Coronary artery (tissue), 2 donors: Measurements from ENCODE around the gene SHF.

Source experiments
- DNase-seq: peaks from one replicate; pipeline ENCODE4 v3.0.0-alpha.2; 2017; ENCODE audit warnings: low spot score
- H3K27ac ChIP-seq, 2 donors: fragments of 200-600 bp; sonication (generic); one replicate each; pipeline ENCODE4 v1.5.1; 2016 to 2019
- H3K4me3 ChIP-seq: fragments of 200-600 bp; sonication (generic); 2 replicates; pipeline ENCODE4 v1.5.1; 2016; ENCODE audit warnings: mild to moderate bottlenecking, moderate library complexity
- TF ChIP-seq, protein P1 (sequence below): fragments of 200-600 bp; sonication (generic); IDR thresholded peaks from one replicate; pipeline ENCODE4 v1.5.1; 2019; ENCODE audit warnings: antibody characterized with exemption

The SHF gene

DNA sequence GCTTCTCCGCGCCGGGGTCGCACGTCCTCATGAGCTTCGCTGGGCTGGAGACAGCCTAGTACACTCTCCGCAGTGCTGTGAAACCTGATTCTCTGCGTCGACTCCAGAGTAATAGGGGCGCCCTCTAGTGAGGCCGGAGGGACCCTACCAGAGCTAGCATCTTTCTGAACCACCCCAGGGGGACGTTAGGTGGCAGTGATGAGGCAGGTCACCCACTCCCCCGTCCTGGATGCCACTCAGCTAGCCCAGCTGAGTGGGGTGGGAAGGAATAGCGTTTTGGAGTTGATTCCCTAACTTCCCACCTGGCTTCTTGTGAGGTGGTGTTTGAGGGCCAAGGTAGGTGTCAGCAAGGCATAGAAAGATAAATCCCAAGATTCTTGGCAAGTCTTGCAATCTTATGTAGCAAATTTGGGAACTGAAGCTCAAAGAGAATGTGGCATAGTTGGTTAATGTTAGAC lies 69.6 kb downstream of the SHF start:
- no peak overlapping the region for H3K27ac ChIP-seq
- DNase-seq, result peak; percentile 86
- peak overlapping the region; percentile 36 for H3K4me3 ChIP-seq
- TF ChIP-seq, protein P1, sequence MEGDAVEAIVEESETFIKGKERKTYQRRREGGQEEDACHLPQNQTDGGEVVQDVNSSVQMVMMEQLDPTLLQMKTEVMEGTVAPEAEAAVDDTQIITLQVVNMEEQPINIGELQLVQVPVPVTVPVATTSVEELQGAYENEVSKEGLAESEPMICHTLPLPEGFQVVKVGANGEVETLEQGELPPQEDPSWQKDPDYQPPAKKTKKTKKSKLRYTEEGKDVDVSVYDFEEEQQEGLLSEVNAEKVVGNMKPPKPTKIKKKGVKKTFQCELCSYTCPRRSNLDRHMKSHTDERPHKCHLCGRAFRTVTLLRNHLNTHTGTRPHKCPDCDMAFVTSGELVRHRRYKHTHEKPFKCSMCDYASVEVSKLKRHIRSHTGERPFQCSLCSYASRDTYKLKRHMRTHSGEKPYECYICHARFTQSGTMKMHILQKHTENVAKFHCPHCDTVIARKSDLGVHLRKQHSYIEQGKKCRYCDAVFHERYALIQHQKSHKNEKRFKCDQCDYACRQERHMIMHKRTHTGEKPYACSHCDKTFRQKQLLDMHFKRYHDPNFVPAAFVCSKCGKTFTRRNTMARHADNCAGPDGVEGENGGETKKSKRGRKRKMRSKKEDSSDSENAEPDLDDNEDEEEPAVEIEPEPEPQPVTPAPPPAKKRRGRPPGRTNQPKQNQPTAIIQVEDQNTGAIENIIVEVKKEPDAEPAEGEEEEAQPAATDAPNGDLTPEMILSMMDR, result peak; percentile 98

DNA sequence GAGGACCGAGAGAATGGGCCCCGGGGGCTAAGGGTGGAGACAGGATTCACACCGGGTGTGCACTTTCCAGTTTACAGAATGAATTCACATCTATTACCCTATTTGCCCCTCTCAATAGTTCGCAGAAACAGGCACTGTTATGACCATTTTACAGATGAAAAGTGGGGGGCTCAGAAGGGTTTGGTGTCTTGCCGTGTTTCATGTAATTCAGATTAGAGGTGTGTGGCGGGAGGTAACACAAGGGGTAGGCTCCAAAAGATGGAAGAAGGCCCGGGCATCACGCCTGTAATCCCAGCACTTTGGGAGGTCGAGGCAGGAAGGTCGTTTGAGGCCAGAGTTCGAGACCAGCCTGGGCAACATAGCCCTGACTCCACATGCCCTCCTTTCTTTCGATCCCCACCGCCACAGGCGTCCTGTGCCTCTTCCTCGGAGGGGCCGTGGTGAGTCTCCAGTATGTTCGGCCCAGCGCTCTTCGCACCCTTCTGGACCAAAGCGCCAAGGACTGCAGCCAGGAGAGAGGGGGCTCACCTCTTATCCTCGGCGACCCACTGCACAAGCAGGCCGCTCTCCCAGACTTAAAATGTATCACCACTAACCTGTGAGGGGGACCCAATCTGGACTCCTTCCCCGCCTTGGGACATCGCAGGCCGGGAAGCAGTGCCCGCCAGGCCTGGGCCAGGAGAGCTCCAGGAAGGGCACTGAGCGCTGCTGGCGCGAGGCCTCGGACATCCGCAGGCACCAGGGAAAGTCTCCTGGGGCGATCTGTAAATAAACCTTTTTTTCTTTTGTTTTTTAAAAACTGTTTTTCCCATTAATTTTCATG lies 70.2 kb downstream of the SHF start:
- TF ChIP-seq, protein P1, result no peak
- DNase-seq, result no peak
- no peak overlapping the region for H3K27ac ChIP-seq
- H3K4me3 ChIP-seq, result peak overlapping the region; percentile 36
